OCI-LY7 (cell line): ENCODE results near the gene LRRC51.

ENCODE experiments used
- EZH2phosphoT487 ChIP-seq: fragments of 200-600 bp; sonication (generic); IDR thresholded peaks from 2 replicates; pipeline ENCODE4 v1.6.1; 2018; ENCODE audit warnings: low read depth, borderline replicate concordance, mild to moderate bottlenecking, mixed run types, antibody characterized with exemption, low read length, moderate library complexity, mixed read lengths
- TF ChIP-seq, protein P1 (sequence below): fragments of 200-600 bp; sonication (generic); conservative IDR thresholded peaks from 2 replicates; pipeline ENCODE4 v1.5.1; 2014; ENCODE audit warnings: mild to moderate bottlenecking, antibody characterized with exemption, low read length, moderate library complexity, mixed read lengths

DNA sequence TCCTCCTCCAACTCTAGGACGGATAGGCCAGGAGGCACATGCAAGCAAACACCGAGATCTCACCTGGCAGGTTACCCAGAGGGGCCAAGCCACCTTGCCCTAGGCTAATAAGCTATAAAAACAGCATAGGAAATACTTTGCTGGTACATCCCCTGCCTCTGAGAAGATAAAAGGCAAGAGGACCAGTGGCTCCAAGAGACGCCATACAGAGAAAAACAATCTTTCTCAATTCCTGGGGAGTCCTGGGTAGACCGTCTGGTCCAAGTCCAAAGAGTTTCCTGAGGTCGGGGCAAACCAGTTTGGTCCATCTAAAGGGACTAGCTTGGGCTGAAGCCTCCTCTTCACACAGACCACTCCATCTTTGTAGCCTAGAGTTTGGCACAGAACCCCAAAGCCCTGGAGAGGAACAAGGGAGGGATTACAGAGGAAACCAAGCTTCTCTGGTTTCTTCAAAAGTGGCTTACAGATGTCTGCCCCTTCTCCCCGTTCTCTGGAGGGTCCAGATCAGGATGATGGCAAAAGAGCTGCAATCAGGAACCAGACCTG lies 40.7 kb upstream of the LRRC51 start:
- TF ChIP-seq EZH2phosphoT487: no peak
- TF ChIP-seq, protein P1, sequence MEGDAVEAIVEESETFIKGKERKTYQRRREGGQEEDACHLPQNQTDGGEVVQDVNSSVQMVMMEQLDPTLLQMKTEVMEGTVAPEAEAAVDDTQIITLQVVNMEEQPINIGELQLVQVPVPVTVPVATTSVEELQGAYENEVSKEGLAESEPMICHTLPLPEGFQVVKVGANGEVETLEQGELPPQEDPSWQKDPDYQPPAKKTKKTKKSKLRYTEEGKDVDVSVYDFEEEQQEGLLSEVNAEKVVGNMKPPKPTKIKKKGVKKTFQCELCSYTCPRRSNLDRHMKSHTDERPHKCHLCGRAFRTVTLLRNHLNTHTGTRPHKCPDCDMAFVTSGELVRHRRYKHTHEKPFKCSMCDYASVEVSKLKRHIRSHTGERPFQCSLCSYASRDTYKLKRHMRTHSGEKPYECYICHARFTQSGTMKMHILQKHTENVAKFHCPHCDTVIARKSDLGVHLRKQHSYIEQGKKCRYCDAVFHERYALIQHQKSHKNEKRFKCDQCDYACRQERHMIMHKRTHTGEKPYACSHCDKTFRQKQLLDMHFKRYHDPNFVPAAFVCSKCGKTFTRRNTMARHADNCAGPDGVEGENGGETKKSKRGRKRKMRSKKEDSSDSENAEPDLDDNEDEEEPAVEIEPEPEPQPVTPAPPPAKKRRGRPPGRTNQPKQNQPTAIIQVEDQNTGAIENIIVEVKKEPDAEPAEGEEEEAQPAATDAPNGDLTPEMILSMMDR: no peak
